GM23338 (cell line): Measurements from ENCODE around the gene CHAF1B.

Experiments
- CREB1 ChIP-seq: fragments of 250-450 bp; sonication (Bioruptor Pico); IDR thresholded peaks from 2 replicates; pipeline ENCODE4 v1.5.0; 2020; ENCODE audit warnings: low read depth, mild to moderate bottlenecking, moderate library complexity
- CTCF ChIP-seq, 2 experiments: fragments of 200-600 bp in 1 of 2; sonication (generic) in 1 of 2; conservative IDR thresholded peaks; 2 replicates each; pipeline versions ENCODE4 v1.5.1 to v1.6.1; 2016 to 2017; ENCODE audit warnings: antibody characterized with exemption in 2 of 2, low read depth in 2 of 2, mild to moderate bottlenecking in 2 of 2, moderate library complexity in 1 of 2
- ETS1 ChIP-seq: IDR thresholded peaks from 2 replicates; pipeline ENCODE4 v1.6.1; 2016; ENCODE audit warnings: antibody characterized with exemption
- EZH2 ChIP-seq: fragments of 200-600 bp; sonication (generic); IDR thresholded peaks from one replicate; pipeline ENCODE4 v1.8.0; 2017; ENCODE audit warnings: antibody characterized with exemption, mild to moderate bottlenecking, low read depth; ENCODE audit not compliant: unreplicated experiment
- EZH2phosphoT487 ChIP-seq: fragments of 200-600 bp; sonication (generic); IDR thresholded peaks from one replicate; pipeline ENCODE4 v1.8.1; 2018; ENCODE audit warnings: antibody characterized with exemption; ENCODE audit not compliant: unreplicated experiment
- JUNB ChIP-seq: IDR thresholded peaks from one replicate; pipeline ENCODE4 v1.6.1; 2016; ENCODE audit warnings: antibody characterized with exemption; ENCODE audit not compliant: unreplicated experiment
- POLR2AphosphoS5 ChIP-seq: IDR thresholded peaks from 2 replicates; pipeline ENCODE4 v1.6.1; 2016; ENCODE audit warnings: antibody characterized with exemption, low read depth
- REST ChIP-seq: IDR thresholded peaks from one replicate; pipeline ENCODE4 v1.6.1; 2018; ENCODE audit warnings: antibody characterized with exemption; ENCODE audit not compliant: unreplicated experiment
- STAT1 ChIP-seq: IDR thresholded peaks from one replicate; pipeline ENCODE4 v1.6.1; 2016; ENCODE audit warnings: antibody characterized with exemption; ENCODE audit not compliant: unreplicated experiment
- ZNF114 ChIP-seq: fragments of 250-450 bp; sonication (Bioruptor Pico); IDR thresholded peaks from 2 replicates; pipeline ENCODE4 v1.5.0; 2020; ENCODE audit warnings: mild to moderate bottlenecking, moderate library complexity
- ZNF331 ChIP-seq: fragments of 250-450 bp; sonication (Bioruptor Pico); IDR thresholded peaks from 2 replicates; pipeline ENCODE4 v1.5.0; 2020; ENCODE audit warnings: low read depth, mild to moderate bottlenecking, moderate library complexity

- TF ChIP-seq POLR2AphosphoS5 (no peak), CTCF (conservative IDR thresholded peaks at IDR 0.05; ENCODE audit: low read depth in 2 of 2) (no peak), EZH2 (no peak), REST (no peak), ETS1 (no peak), ZNF331 (CRISPR knock-in tag) (peak; percentile 45), JUNB (no peak), EZH2phosphoT487 (no peak), CREB1 (CRISPR knock-in tag) (no peak), STAT1 (no peak), ZNF114 (no peak)
Observed at GRCh38 chr21:36415375-36415774, 30.2 kb downstream of the CHAF1B start.
